ENCODE measurements around the gene ZSCAN1.

ZSCAN1 gene

GRCh38 chr19:58042495-58043340 lies 8.9 kb downstream of the ZSCAN1 start:
- no peak for DNase-seq

- DNase-seq, result no peak
Measured at GRCh38 chr19:58044391-58044790, 10.6 kb downstream of the ZSCAN1 start.

- no peak for DNase-seq
Measured at GRCh38 chr19:58044886-58045285, 11.1 kb downstream of the ZSCAN1 start.

GRCh38 chr19:58045411-58046050 lies 11.7 kb downstream of the ZSCAN1 start:
- no peak for DNase-seq

GRCh38 chr19:58046856-58047255 lies 13.0 kb downstream of the ZSCAN1 start:
- no peak for DNase-seq

GRCh38 chr19:58047672-58048071 lies 13.8 kb downstream of the ZSCAN1 start:
- no peak for DNase-seq

- DNase-seq, result no peak
Measured at GRCh38 chr19:58052256-58052655, 18.4 kb downstream of the ZSCAN1 start.

- no peak for DNase-seq
Measured at GRCh38 chr19:58053480-58054156, 19.8 kb downstream of the ZSCAN1 start.

GRCh38 chr19:58054901-58055874 lies 21.4 kb downstream of the ZSCAN1 start:
- DNase-seq, result peak; percentile 91

- no peak for DNase-seq
Measured at GRCh38 chr19:58056261-58056660, 22.4 kb downstream of the ZSCAN1 start.

- no peak for DNase-seq
Measured at GRCh38 chr19:58056861-58057260, 23.0 kb downstream of the ZSCAN1 start.

GRCh38 chr19:58058467-58058866 lies 24.6 kb downstream of the ZSCAN1 start:
- peak; percentile 41 for DNase-seq

GRCh38 chr19:58059003-58059670 lies 25.3 kb downstream of the ZSCAN1 start, which contains the start of gene ZNF135:
ZNF135 (plus strand) TSS chr19:58059282; CDS start chr19:58060003, 721 bp downstream.
- peak; percentile 94 for DNase-seq

GRCh38 chr19:58059671-58060078 lies 25.9 kb downstream of the ZSCAN1 start:
- DNase-seq, result peak; percentile 89

- no peak for DNase-seq
Measured at GRCh38 chr19:58060231-58060630, 26.4 kb downstream of the ZSCAN1 start.

- DNase-seq, result no peak
Measured at GRCh38 chr19:58063712-58064111, 29.9 kb downstream of the ZSCAN1 start.

- no peak for DNase-seq
Measured at GRCh38 chr19:58067240-58067912, 33.6 kb downstream of the ZSCAN1 start.

GRCh38 chr19:58079792-58080191 lies 46.0 kb downstream of the ZSCAN1 start:
- DNase-seq, result no peak

GRCh38 chr19:58083021-58083420 lies 49.2 kb downstream of the ZSCAN1 start:
- DNase-seq, result peak; percentile 26

- no peak for DNase-seq
Measured at GRCh38 chr19:58084596-58085347, 50.9 kb downstream of the ZSCAN1 start.
